Aortic smooth muscle cell (primary cell): ENCODE results near the gene CXCR1. TPM values are rescaled to one million over a fixed set of nuclear protein-coding genes. Genes with fewer than 3 reads are reported as not detected.

ENCODE experiments used
- total RNA-seq: library from RNA; depleted of rRNA; stranded (reverse); fragments of >200 nt; gene quantifications from 2 replicates; pipeline ENCODE4 v1.2.3, GENCODE V29; 2014

CXCR1 gene
- not detected in 2 replicates for total RNA-seq

DNA sequence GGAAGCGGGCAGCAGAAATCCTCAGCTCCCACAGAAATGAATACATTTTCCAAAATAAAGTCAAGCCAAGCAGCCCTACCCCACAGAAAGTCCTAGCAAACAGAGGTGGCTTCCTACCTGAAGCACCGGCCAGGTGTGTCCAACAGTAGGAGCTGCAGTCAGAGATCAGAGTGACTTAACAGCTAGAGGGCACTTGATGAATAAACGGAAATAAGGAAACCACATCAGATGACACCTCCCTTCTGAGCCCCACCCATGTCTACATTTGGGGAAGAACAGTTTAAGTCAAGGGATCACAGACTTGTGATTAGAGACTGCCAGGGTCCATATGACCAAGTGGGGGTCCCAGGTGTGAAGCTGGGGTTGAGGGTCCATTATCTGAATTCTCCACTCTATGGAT is at the start of gene CXCR1:
Gene CXCR1, minus strand, starts transcription at position 172 of the 400 bp plus-strand sequence. CDS start 1,751 bp downstream, outside the sequence.

DNA sequence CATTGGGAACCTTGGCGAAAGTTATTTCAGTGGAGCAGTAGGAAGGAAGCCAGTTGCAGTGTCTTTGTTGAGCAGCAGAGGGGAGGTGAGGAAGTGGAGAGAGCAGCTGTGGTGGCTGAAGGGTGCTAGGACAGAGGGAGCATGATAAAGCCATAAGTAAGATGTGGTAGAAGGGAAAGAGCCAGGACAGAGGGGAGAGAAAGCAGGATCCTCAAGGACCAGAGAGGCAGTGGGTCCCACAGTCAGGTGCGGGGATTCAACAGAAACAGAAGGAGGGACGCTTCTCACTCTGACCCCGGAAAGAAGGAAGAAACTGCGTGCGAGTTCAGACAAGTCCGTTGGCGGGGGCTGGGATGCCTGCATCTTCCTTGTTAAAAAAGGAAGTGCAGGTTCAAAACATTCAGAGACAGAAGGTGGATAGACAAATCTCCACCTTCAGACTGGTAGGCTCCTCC is 41.1 kb downstream of the CXCR1 start, which contains the start of gene CXCR2:
Gene CXCR2, plus strand, starts transcription at position 403 of the 455 bp plus-strand sequence. CDS start 8,774 bp downstream, outside the sequence.

Other genes starting within 250 kb of the CXCR1 start
- gene TNS1, start 164.0 kb downstream of the CXCR1 start, total RNA-seq: 71.2 and 100 TPM in 2 replicates
- not detected in 2 replicates for gene RUFY4, start 97.7 kb downstream of the CXCR1 start, total RNA-seq
- not detected in 2 replicates for gene CXCR2, start 40.9 kb downstream of the CXCR1 start, total RNA-seq
- gene ARPC2, start 50.2 kb upstream of the CXCR1 start, total RNA-seq: 403 and 416 TPM in 2 replicates
- gene GPBAR1, start 94.1 kb upstream of the CXCR1 start, total RNA-seq: 0.19 TPM in 1 of 2 replicates, not detected in the other
- gene AAMP, start 103.2 kb upstream of the CXCR1 start, total RNA-seq: 138 and 157 TPM in 2 replicates
- gene PNKD, start 103.6 kb upstream of the CXCR1 start, total RNA-seq: 27.5 and 29.1 TPM in 2 replicates
- gene TMBIM1, start 125.5 kb upstream of the CXCR1 start, total RNA-seq: 321 and 346 TPM in 2 replicates
- gene CATIP, start 189.9 kb upstream of the CXCR1 start, total RNA-seq: 0.13 TPM in 1 of 2 replicates, not detected in the other
- 0.19 and 0.26 TPM in 2 replicates for gene SLC11A1, start 215.3 kb upstream of the CXCR1 start, total RNA-seq
- gene CTDSP1, start 232.9 kb upstream of the CXCR1 start, total RNA-seq: 48.7 TPM in 2 replicates